Brain pericyte (primary cell): Measurements from ENCODE around the gene TSHZ2.

ENCODE experiments used
- DNase-seq: peaks from one replicate; pipeline ENCODE4 v3.0.0-alpha.2; 2012; ENCODE audit warnings: low read depth, low spot score

The TSHZ2 gene

GRCh38 chr20:53274365-53274764 lies 302.2 kb downstream of the TSHZ2 start:
- no peak for DNase-seq

- no peak for DNase-seq
Observed at GRCh38 chr20:53274807-53275206, 302.6 kb downstream of the TSHZ2 start.

DNA sequence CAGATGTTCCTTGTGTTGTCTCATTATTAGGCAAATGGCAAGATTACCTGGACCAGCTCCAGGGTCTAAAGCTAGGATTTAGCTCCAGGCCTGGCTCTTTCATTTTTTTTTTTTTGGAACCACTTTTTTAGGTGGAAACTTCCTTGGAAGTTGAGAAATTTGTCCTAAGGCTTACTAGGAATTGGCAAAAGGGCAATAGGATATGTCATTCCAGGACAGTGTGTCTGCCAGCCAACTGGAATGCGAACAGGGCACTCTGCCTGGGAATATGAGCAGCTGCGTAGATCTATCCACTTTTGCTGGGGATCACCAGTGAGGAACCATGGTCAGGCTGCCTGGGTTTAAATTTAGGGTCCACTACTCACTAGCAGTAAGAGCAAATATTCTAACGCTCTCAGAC lies 304.0 kb downstream of the TSHZ2 start:
- no peak for DNase-seq

GRCh38 chr20:53278555-53278954 lies 306.4 kb downstream of the TSHZ2 start:
- DNase-seq, result no peak

DNA sequence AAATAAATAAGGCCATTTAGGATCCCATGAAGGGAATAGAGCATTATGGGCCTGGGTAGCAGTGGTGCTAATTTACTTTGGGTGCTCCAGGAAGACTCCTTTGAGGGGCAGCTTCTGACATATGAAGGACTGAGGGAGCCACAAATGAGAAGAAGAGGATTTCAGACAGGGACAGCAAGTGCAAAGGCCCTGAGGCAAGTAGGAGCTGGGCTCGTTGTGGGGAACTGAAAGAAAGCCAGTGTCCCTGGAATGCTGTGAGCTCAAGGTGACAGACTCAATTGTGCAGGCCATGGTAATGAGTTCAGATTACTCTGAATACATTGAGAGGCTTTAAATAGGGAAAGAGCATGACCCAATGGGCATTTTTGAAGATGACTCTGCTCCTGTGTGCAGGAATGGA lies 307.6 kb downstream of the TSHZ2 start:
- DNase-seq, result no peak

DNA sequence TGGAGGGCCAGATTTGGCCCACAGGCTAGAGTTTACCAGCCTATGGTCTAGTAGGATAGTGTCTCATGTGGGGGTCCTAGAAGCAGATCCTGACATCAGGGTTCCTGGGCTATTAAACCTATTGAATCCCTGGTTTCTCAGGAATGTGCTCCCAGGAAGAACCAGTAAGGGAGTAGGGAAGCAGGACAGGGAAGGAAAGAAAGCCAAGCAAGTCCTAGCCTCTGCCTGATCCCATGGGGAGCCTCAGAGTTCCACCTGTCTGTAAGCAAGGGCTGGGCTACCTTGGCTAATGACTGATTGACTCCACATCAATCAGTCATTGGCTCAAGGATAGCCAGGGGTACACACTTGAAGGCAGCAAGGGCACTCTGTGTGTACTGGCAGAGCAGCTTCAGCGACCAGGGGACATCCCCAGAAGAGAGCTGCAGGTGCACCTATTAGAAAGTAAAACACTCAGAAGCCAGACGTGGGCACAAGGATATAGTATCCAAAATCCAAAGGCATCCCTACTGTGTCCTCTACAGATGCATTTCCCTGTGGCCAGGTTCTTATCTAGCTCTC lies 309.5 kb downstream of the TSHZ2 start:
- DNase-seq, result no peak

GRCh38 chr20:53282217-53282955 lies 310.2 kb downstream of the TSHZ2 start:
- DNase-seq, result no peak

GRCh38 chr20:53283011-53283410 lies 310.9 kb downstream of the TSHZ2 start:
- DNase-seq, result no peak

- no peak for DNase-seq
Observed at GRCh38 chr20:53283597-53283996, 311.4 kb downstream of the TSHZ2 start.

DNA sequence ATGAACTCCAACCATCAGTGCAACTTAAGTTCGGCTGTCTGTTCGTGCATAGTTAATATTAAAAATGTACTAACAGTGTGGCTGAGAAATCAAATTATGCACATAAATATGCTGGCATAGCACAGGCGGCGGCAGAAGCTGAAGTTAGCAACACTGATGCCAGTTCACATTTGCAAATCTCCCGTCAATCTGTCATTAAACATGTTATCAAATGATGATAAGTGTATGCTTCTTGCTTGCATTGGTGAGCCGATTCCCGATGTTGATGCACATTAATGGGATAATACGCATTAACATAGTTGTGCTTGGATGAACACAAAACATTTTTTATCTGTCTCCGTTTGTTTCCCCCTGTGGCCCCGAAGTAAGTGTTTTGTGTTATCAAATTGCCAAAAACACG lies 312.1 kb downstream of the TSHZ2 start:
- no peak for DNase-seq

DNA sequence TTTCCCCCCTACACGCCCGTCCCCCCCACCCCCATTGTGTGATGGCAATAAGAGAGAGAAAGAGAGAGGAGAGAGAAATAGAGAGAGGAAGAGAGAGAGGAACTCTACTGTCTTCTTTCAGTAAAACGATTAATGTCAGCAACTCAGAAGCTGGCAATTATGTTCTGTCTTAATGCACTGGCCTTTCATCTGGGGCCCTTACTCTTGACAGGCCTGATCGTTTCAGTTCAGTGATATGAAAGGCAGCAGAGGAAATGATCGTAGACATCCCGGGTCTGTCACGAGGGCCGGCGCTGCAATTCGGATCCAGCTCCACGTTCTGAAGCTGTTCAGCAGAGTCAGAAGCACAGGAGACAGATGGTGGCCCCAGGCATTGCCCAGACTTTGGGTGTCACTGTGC lies 312.5 kb downstream of the TSHZ2 start:
- no peak for DNase-seq

DNA sequence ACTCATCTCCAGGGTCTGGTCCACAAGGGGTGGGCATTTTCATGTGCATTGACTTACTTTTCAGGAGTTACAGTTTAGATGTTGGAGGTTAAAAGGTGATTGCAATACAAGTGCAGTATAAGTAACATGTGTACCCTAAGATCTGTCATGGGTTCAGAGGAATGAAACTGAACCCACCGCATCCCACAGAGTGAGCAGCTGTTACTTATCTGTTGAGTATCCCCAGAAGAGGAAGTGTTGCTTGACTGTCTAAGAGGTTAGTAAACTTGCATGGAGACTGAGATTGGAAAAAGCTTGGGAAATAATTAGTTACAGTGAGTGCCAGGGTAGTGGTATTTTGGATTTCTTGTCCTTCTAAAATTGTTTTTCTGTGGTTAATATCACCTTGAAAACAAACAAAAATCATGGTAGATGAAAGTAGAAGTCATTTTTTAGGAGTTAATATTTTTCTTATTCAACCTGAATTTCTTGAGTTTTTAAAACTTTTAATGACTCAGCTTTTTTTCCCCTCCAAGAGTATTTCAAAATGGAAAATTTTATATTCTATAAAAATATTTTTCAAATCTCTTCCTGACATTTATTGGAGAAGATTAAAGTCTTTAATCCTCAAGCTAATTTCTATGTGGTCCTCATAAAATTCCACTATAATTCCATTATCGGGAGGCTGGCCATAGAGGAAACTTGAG lies 315.3 kb downstream of the TSHZ2 start:
- no peak for DNase-seq

DNA sequence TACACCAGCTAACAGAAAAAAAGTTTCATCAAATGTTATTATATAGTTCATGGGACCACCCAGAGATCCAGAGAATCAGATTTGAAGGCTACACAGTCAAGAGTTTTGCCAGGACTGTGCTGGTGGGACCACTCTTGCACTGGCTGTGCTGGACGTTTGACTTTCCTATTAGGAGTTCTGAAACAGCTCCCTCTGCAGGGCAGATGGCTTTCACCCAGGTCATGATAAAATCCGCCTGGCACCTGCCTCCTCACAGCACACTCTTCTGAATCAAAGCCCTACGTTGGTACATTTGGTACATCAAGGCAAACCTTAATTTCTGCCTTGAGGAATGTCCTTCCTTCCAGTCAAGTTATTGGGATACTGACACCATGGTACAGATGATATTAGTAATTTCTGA lies 319.4 kb downstream of the TSHZ2 start:
- DNase-seq, result no peak

- DNase-seq, result no peak
Observed at GRCh38 chr20:53292347-53292746, 320.2 kb downstream of the TSHZ2 start.

DNA sequence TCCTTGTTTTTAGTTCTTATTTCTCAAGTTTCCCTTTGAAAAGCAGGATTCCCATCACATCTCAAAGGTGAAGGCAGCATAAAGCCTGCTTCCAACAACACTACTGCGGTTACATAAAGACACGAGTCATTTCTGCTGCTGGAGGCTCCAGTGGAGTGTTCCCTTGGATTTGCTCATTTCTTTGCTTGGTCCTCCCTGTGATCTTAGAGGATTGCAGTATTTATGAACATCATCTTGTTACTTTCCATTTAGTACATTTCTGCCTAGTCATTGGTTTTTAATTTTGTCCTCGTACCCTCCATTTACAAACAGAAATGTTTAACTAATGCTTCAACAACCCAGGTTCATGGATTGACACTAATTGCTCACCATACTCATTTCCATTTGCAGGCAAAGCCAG lies 322.6 kb downstream of the TSHZ2 start:
- DNase-seq, result no peak

DNA sequence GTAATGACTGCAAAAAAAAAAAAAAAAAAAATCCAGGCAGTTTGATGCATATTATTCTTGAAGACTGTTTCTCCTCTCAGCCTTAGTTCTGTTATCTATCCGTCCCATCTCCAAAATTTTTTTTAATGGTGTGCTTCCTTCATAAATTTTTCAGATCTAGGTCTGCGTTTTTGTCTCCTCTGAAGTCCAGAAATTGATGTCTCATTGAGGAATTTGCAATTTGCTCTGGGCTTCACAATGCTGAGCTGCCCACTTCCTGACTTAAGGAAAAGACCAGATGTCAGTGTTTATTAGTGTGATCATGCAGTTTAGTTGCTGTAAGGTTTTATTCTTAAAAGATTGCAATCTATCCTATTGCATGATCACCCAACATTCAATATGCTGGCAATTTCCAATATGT lies 323.9 kb downstream of the TSHZ2 start:
- no peak for DNase-seq

DNA sequence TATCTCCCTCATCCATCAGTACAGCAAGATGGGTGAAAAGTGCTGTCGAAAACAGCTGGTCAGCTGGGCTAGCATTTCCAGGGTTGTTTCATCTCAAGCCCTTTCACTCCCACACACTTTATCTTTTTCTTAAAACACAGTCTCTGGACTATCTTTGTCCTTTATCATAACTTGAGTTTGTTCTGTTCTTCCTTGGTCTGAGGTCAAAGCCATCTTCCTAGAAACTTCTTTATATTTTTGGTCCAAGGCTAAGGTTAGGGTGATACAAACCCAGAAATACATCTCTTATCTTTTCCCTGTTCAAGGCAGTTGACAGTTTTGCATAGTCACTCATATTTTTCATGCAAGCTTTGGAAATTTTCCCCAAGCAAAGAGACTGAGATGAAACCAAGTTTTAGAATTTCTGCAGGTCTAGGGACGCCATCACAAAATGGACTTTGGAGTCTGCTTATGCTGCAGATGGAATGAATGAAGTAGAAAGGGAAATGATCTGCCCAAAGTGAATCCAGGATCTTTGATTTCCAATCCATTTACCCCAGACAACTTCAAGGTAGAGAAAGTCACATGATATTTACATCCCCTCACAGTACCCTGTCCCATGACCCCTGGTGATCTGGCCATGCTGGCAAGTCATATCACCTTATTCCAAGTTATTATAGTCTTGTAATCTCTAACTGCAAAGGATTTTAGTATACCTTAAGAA lies 324.4 kb downstream of the TSHZ2 start:
- DNase-seq, result no peak

GRCh38 chr20:53297154-53297529 lies 325.0 kb downstream of the TSHZ2 start:
- no peak for DNase-seq

GRCh38 chr20:53298260-53298659 lies 326.1 kb downstream of the TSHZ2 start:
- DNase-seq, result no peak

GRCh38 chr20:53298911-53299310 lies 326.8 kb downstream of the TSHZ2 start:
- DNase-seq, result no peak

GRCh38 chr20:53299831-53300230 lies 327.7 kb downstream of the TSHZ2 start:
- no peak for DNase-seq

DNA sequence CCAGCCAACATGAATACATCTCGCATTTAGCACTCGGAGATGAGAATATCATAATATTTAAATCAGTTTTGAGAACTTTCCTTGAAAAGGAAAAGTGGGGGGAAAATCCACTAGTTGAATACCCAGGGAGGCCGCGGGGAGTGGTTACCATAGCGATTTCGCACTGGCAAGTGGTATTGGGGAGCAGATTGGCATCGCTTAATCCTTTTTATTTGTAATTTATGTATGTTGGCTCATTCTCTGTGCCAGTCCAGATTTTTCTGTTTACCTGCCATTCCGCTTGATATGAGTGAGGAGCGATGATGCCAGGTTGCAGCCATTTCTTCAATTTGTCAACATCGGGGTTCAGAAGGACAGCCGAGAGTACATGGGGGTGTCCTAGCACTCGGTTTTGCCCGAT lies 329.7 kb downstream of the TSHZ2 start:
- no peak for DNase-seq
